Lung (tissue), 12 donors: Measurements from ENCODE around the gene C16orf92. TPM values are rescaled to one million over a fixed set of nuclear protein-coding genes. Genes with fewer than 3 reads are reported as not detected.

Experiments used
- ATAC-seq: fragments of 200-7000 bp; cut with Tn5 transposase; one replicate; pipeline ENCODE4 v1.9.1; 2020; ENCODE audit warnings: moderate number of reproducible peaks; ENCODE audit not compliant: insufficient read depth, low FRiP score
- DNase-seq, 3 donors: peaks; one replicate each; pipeline ENCODE4 v3.0.0-alpha.2; 2013 to 2017
- H3K27ac ChIP-seq, 2 donors: one replicate each; pipeline ENCODE4 v1.5.1; 2013; ENCODE audit warnings: mild to moderate bottlenecking in 2 of 2, moderate library complexity in 2 of 2, control low read depth in 1 of 2, inconsistent platforms in 1 of 2, low read depth in 1 of 2, low read length in 1 of 2
- H3K27me3 ChIP-seq, 3 donors: one replicate each; pipeline ENCODE4 v1.5.1; 2013; ENCODE audit warnings: low read length in 2 of 3; ENCODE audit not compliant: control insufficient read depth in 3 of 3, insufficient read depth in 3 of 3
- H3K36me3 ChIP-seq, 4 donors: one replicate each; pipeline ENCODE4 v1.5.1; 2013; ENCODE audit warnings: low read length in 4 of 4, mild to moderate bottlenecking in 1 of 4, moderate library complexity in 1 of 4; ENCODE audit not compliant: control insufficient read depth in 4 of 4, insufficient read depth in 4 of 4
- H3K4me1 ChIP-seq, 5 donors: one replicate each; pipeline ENCODE4 v1.5.1; 2013; ENCODE audit warnings: low read length in 5 of 5, mild to moderate bottlenecking in 2 of 5, moderate library complexity in 1 of 5; ENCODE audit not compliant: control insufficient read depth in 5 of 5, insufficient read depth in 5 of 5
- H3K4me3 ChIP-seq: one replicate; pipeline ENCODE4 v1.5.1; 2013; ENCODE audit warnings: mild to moderate bottlenecking, control low read depth, moderate library complexity
- H3K9ac ChIP-seq, 2 donors: one replicate each; pipeline ENCODE4 v1.5.1; 2013; ENCODE audit warnings: low read length in 2 of 2, control low read depth in 1 of 2; ENCODE audit not compliant: insufficient read depth in 1 of 2
- H3K9me3 ChIP-seq, 4 donors: one replicate each; pipeline ENCODE4 v1.5.1; 2013; ENCODE audit warnings: low read length in 3 of 4, mild to moderate bottlenecking in 1 of 4, moderate library complexity in 1 of 4; ENCODE audit not compliant: control insufficient read depth in 4 of 4, insufficient read depth in 3 of 4
- CTCF ChIP-seq: IDR thresholded peaks from 2 replicates; pipeline ENCODE4 v1.5.1; 2012; ENCODE audit warnings: mild to moderate bottlenecking; ENCODE audit errors: control extremely low read depth, extremely low read depth
- WGBS, 2 donors: extraction: QIAGEN DNeasy Blood & Tissue Kit; methylation state at CpG; one replicate each; pipeline ENCODE4 v1.1.7; 2013; 5-methylcytosine and 5-hydroxymethylcytosine counted together
- polyA plus RNA-seq, 2 donors: library from polyadenylated mRNA; stranded (reverse); fragments of 200-250 nt; gene quantifications; one replicate each; pipeline ENCODE4 v1.2.1, GENCODE V29; 2013
- total RNA-seq, 2 donors: library from RNA; depleted of rRNA in 1 of 2; stranded (reverse); fragments of >200 nt in 1 of 2; gene quantifications; one replicate each; pipeline ENCODE4 v1.2.1, GENCODE V29; 2014 to 2021
- donor health status: control.
- donor health status: control.
- donor health status: Bipolar disorder and iron deficiency.
- donor health status: healthy.
- donor health status: DM: yes; HTN: yes; CAD: no.

C16orf92 gene
- total and polyA plus RNA-seq, 4 donors = not detected

GRCh38 chr16:29994600-29995323, 28.2 kb upstream of the C16orf92 start:
- H3K27me3 ChIP-seq = no peaks in the 10 kb centered on the region
- 10% methylated on average over 23 to 24 of the region's 24 CpGs for WGBS, 2 donors
- H3K4me1 ChIP-seq = peaks cover 0 to 21% (median 12%) of the 10 kb centered on the region in 5 donors
- TF ChIP-seq CTCF = no peak
- peak overlapping the region; percentile 82 for H3K4me3 ChIP-seq
- no peaks in the 10 kb centered on the region for H3K9me3 ChIP-seq
- H3K9ac ChIP-seq = no peak overlapping the region
- ATAC-seq (peak; percentile 51), DNase-seq (no peak)
- H3K36me3 ChIP-seq = peaks cover 0 to 34% (median 17%) of the 10 kb centered on the region in 4 donors
- H3K27ac ChIP-seq = peak overlapping the region; percentile 91 to 95

GRCh38 chr16:29995324-29995910, 27.6 kb upstream of the C16orf92 start, which contains the start of gene HIRIP3:
HIRIP3 (minus strand) TSS chr16:29995617; CDS start chr16:29995605, 12 bp downstream.
- Histone ChIP-seq H3K27ac (peak within 1 kb of the TSS; percentile 91 to 95), H3K9ac (peak within 1 kb of the TSS; percentile 93 to 97), H3K9me3 (no peaks in the 10 kb centered on the region), H3K36me3 (peaks cover 0 to 35% (median 16%) of the 10 kb centered on the region in 4 donors), H3K4me1 (peaks cover 0 to 21% (median 10%) of the 10 kb centered on the region in 5 donors), H3K4me3 (peak within 1 kb of the TSS; percentile 91), H3K27me3 (no peaks in the 10 kb centered on the region)
- 0 to 1% methylated on average over 51 to 53 of the region's 53 CpGs for WGBS, 2 donors
- no peak for TF ChIP-seq CTCF
- ATAC-seq = peak; percentile 79
- peak; percentile 89 to 91 (median 90) for DNase-seq

- no peaks in the 10 kb centered on the region for H3K27me3 ChIP-seq
- peaks cover 0 to 37% (median 14%) of the 10 kb centered on the region in 4 donors for H3K36me3 ChIP-seq
- ATAC-seq (peak; percentile 98), DNase-seq (peak; percentile 98 to 99 (median 98))
- no peak for TF ChIP-seq CTCF
- H3K4me1 ChIP-seq = peaks cover 0 to 21% (median 8%) of the 10 kb centered on the region in 5 donors
- H3K27ac ChIP-seq = peak within 1 kb of the TSS; percentile 91 to 95
- peak within 1 kb of the TSS; percentile 91 for H3K4me3 ChIP-seq
- WGBS, 2 donors = 0% methylated on average over 64 to 65 of the region's 65 CpGs
- H3K9ac ChIP-seq = peak within 1 kb of the TSS; percentile 93 to 97
- no peaks in the 10 kb centered on the region for H3K9me3 ChIP-seq
Observed at GRCh38 chr16:29995911-29996765, 26.9 kb upstream of the C16orf92 start, which contains the start of gene INO80E. INO80E (plus strand) TSS chr16:29996241; CDS start chr16:29996311, 70 bp downstream.
